ENCODE measurements around the gene SOCS7.

Gene SOCS7

GRCh38 chr17:38421171-38421841, 69.7 kb downstream of the SOCS7 start:
- DNase-seq (ENCODE audit: insufficient read length, low spot score) (no peak), FAIRE-seq (no peak)
- TF ChIP-seq CTCF (IDR thresholded peaks at IDR 0.05; ENCODE audit: insufficient read depth, missing control alignments) = no peak

- TF ChIP-seq CTCF (IDR thresholded peaks at IDR 0.05; ENCODE audit: insufficient read depth, missing control alignments) = no peak
- FAIRE-seq = no peak
- no peak for DNase-seq (ENCODE audit: insufficient read length, low spot score)
Observed at GRCh38 chr17:38421871-38422827, 70.5 kb downstream of the SOCS7 start.

- DNase-seq (ENCODE audit: insufficient read length, low spot score) = no peak
- no peak for TF ChIP-seq CTCF (IDR thresholded peaks at IDR 0.05; ENCODE audit: insufficient read depth, missing control alignments)
- FAIRE-seq = no peak
Observed at GRCh38 chr17:38424297-38424972, 72.8 kb downstream of the SOCS7 start.

DNA sequence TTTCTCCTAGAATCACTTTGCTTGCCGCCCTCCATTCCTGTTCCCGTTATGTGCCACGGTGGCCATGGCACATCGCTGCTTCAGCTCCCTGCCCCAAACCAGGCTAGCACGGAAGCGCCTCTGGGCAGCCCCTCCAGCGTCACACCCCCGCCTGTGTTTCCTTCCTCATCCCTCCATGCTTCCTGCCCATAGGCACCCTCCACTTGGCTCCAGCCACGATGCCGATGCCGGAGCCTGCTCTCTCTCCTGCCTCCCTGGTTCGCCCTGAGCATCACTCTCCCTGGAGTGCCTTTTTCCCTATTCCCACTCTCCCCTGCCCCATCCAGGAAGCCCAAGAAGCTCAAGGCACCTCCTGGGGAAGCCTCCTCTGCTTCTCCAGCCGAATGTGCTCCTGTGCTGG, 73.4 kb downstream of the SOCS7 start:
- TF ChIP-seq CTCF (IDR thresholded peaks at IDR 0.05; ENCODE audit: insufficient read depth, missing control alignments) = no peak
- DNase-seq (ENCODE audit: insufficient read length, low spot score) (no peak), FAIRE-seq (no peak)

- DNase-seq (ENCODE audit: insufficient read length, low spot score) (no peak), FAIRE-seq (no peak)
- TF ChIP-seq CTCF (IDR thresholded peaks at IDR 0.05; ENCODE audit: insufficient read depth, missing control alignments) = no peak
Observed at GRCh38 chr17:38425744-38426143, 74.1 kb downstream of the SOCS7 start.

DNA sequence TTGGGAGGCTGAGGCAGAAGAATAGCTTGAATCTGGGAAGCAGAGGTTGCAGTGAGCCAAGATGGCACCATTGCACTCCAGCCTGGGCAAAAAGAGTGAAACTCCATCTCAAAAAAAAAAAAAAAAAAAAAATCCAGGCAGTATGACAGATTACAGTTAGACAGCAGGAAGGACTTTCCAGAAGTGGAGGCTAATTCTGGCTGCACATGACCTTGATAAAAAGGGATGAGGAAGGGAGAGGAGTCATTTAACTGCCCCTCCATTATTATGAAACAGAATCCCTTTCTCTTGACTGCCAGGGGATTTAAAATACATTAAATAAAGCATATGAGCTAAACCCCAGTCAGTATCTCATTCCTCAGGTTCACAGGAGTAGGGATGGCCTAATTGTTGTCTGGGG, 74.8 kb downstream of the SOCS7 start:
- no peak for TF ChIP-seq CTCF (IDR thresholded peaks at IDR 0.05; ENCODE audit: insufficient read depth, missing control alignments)
- DNase-seq (ENCODE audit: insufficient read length, low spot score) = no peak
- FAIRE-seq = no peak

Measured in D721Med (cell line).